ENCODE measurements around the gene KLK11. TPM values are rescaled to one million over a fixed set of nuclear protein-coding genes. Genes with fewer than 3 reads are reported as not detected.

KLK11 gene
- total RNA-seq, 1 donor from 2014 or later: not detected

DNA sequence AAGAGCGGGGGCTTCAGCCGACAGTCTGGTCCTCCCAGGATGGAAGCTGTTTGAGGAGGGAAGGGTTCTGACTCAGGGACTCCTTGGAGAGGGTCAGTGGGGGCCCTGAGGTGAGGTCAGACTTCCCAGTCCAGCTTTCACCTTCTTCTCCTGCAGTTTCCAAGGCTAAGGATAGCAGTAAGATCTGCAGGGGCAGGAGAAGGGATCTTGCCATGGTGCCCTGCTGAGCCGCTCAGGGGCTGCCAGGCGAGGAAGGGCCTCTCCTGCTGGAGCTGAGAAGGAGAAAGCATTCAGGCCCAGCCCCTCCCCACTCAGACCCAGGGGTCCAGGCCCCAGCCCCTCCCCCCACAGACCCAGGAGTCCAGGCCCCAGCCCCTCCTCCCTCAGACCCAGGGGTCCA, 44.2 kb downstream of the KLK11 start:
- Mint-ChIP-seq H3K4me3 (ENCODE audit: unreplicated experiment) (no peak overlapping the region), H3K9me3 (ENCODE audit: unreplicated experiment) (no peaks in the 10 kb centered on the region), H3K27ac (ENCODE audit: unreplicated experiment) (no peak overlapping the region), H3K27me3 (ENCODE audit: unreplicated experiment) (peaks cover 11% of the 10 kb centered on the region), H3K36me3 (ENCODE audit: low read depth, unreplicated experiment) (no peaks in the 10 kb centered on the region), H3K4me1 (ENCODE audit: unreplicated experiment) (no peaks in the 10 kb centered on the region)
- no peak for DNase-seq (ENCODE audit: low spot score)
- TF ChIP-seq CTCF (IDR thresholded peaks at IDR 0.05; ENCODE audit: unreplicated experiment): no peak

GRCh38 chr19:50981587-50982146, 44.7 kb downstream of the KLK11 start:
- no peaks in the 10 kb centered on the region for H3K36me3 Mint-ChIP-seq (ENCODE audit: low read depth, unreplicated experiment)
- TF ChIP-seq CTCF (IDR thresholded peaks at IDR 0.05; ENCODE audit: unreplicated experiment): no peak
- H3K4me1 Mint-ChIP-seq (ENCODE audit: unreplicated experiment): no peaks in the 10 kb centered on the region
- no peak overlapping the region for H3K27ac Mint-ChIP-seq (ENCODE audit: unreplicated experiment)
- no peak for DNase-seq (ENCODE audit: low spot score)
- H3K27me3 Mint-ChIP-seq (ENCODE audit: unreplicated experiment): peaks cover 11% of the 10 kb centered on the region
- H3K4me3 Mint-ChIP-seq (ENCODE audit: unreplicated experiment): no peak overlapping the region
- no peaks in the 10 kb centered on the region for H3K9me3 Mint-ChIP-seq (ENCODE audit: unreplicated experiment)

DNA sequence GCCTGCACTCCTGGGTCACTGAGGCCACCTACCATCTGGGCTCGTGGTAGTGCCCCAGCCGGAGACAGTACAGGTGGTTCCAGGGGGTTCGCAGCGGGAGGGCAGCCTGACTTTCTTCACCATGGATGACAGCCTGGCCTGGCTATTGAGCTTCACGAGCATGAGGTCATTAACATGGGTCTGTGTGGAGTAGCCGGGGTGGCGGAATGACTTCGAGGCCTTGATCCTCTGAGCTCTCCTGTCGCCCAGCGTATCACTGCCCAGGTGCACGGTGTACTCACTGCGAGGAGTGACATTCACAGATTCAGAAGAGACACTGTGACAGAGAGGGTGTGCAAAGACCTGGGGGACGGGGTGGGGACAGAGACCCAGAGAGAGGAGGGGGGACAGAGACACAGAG, 46.2 kb downstream of the KLK11 start:
- H3K9me3 Mint-ChIP-seq (ENCODE audit: unreplicated experiment): no peaks in the 10 kb centered on the region
- no peak overlapping the region for H3K27ac Mint-ChIP-seq (ENCODE audit: unreplicated experiment)
- H3K27me3 Mint-ChIP-seq (ENCODE audit: unreplicated experiment): peaks cover 11% of the 10 kb centered on the region
- H3K36me3 Mint-ChIP-seq (ENCODE audit: low read depth, unreplicated experiment): no peaks in the 10 kb centered on the region
- no peak overlapping the region for H3K4me3 Mint-ChIP-seq (ENCODE audit: unreplicated experiment)
- no peaks in the 10 kb centered on the region for H3K4me1 Mint-ChIP-seq (ENCODE audit: unreplicated experiment)
- TF ChIP-seq CTCF (IDR thresholded peaks at IDR 0.05; ENCODE audit: unreplicated experiment): no peak
- no peak for DNase-seq (ENCODE audit: low spot score)

GRCh38 chr19:50979758-50980157, 46.7 kb downstream of the KLK11 start:
- no peak overlapping the region for H3K4me3 Mint-ChIP-seq (ENCODE audit: unreplicated experiment)
- H3K4me1 Mint-ChIP-seq (ENCODE audit: unreplicated experiment): no peaks in the 10 kb centered on the region
- H3K27me3 Mint-ChIP-seq (ENCODE audit: unreplicated experiment): peaks cover 11% of the 10 kb centered on the region
- no peak overlapping the region for H3K27ac Mint-ChIP-seq (ENCODE audit: unreplicated experiment)
- no peaks in the 10 kb centered on the region for H3K36me3 Mint-ChIP-seq (ENCODE audit: low read depth, unreplicated experiment)
- no peak for TF ChIP-seq CTCF (IDR thresholded peaks at IDR 0.05; ENCODE audit: unreplicated experiment)
- H3K9me3 Mint-ChIP-seq (ENCODE audit: unreplicated experiment): no peaks in the 10 kb centered on the region
- no peak for DNase-seq (ENCODE audit: low spot score)

DNA sequence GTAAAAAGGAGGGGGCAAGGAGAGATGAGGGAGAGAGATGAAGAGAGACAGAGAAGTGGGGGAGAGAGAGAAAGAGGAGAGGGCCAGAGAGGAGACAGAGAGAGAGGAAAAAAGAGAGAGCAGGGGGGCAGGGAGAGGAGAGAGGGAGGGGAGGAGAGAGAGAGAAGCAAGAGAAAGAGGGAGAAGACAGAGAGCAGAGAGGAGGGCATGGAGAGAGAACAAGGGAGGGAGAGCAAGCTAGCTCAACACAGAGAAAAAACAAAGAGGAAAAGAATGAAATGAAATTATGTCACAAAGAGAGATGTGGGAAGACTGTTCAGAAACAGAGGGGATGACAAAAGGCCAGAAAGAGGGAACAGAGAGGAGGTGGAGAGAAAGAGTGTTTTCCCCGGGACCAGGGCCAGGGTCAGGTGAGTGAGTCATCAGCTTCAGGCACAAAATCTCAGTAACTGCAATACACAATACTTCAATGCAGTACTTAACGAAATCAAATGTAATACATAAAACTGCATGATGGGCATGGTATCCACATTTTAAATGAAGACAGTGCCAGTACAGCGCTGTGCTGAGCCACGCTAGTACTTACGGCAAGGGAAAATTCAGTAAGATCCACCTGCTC, 47.5 kb downstream of the KLK11 start:
- no peak for TF ChIP-seq CTCF (IDR thresholded peaks at IDR 0.05; ENCODE audit: unreplicated experiment)
- H3K9me3 Mint-ChIP-seq (ENCODE audit: unreplicated experiment): no peaks in the 10 kb centered on the region
- peaks cover 11% of the 10 kb centered on the region for H3K27me3 Mint-ChIP-seq (ENCODE audit: unreplicated experiment)
- no peaks in the 10 kb centered on the region for H3K36me3 Mint-ChIP-seq (ENCODE audit: low read depth, unreplicated experiment)
- DNase-seq (ENCODE audit: low spot score): no peak
- H3K27ac Mint-ChIP-seq (ENCODE audit: unreplicated experiment): no peak overlapping the region
- H3K4me3 Mint-ChIP-seq (ENCODE audit: unreplicated experiment): no peak overlapping the region
- H3K4me1 Mint-ChIP-seq (ENCODE audit: unreplicated experiment): no peaks in the 10 kb centered on the region
